Effector CD8-positive, alpha-beta T cell (primary cell): Measurements from ENCODE around the gene DHX58.

ENCODE experiments used
- DNase-seq: peaks from one replicate; lab custom pipeline; 2025; lab: John Stamatoyannopoulos, UW

The DHX58 gene

GRCh38 chr17:42110301-42111264 is 1.9 kb downstream of the DHX58 start:
- DNase-seq = no peak

GRCh38 chr17:42109086-42109485 is 3.4 kb downstream of the DHX58 start:
- no peak for DNase-seq

GRCh38 chr17:42107597-42108576 is 4.6 kb downstream of the DHX58 start:
- DNase-seq = peak; percentile 91

GRCh38 chr17:42107124-42107523 is 5.4 kb downstream of the DHX58 start:
- DNase-seq = no peak

GRCh38 chr17:42106009-42106408 is 6.5 kb downstream of the DHX58 start:
- DNase-seq = no peak

- no peak for DNase-seq
Measured at GRCh38 chr17:42104264-42104663, 8.2 kb downstream of the DHX58 start.

GRCh38 chr17:42103221-42103954 is 9.1 kb downstream of the DHX58 start:
- no peak for DNase-seq

GRCh38 chr17:42101513-42102292 is 10.8 kb downstream of the DHX58 start:
- DNase-seq = peak; percentile 59

GRCh38 chr17:42098730-42099399 is 13.6 kb downstream of the DHX58 start:
- no peak for DNase-seq

- DNase-seq = peak; percentile 56
Measured at GRCh38 chr17:42097691-42098631, 14.6 kb downstream of the DHX58 start, which contains the start of gene ZNF385C. Gene ZNF385C, minus strand, starts transcription at chr17:42098473. Its CDS starts 35,417 bp downstream, at chr17:42063056.

- no peak for DNase-seq
Measured at GRCh38 chr17:42096360-42097111, 16.0 kb downstream of the DHX58 start.

GRCh38 chr17:42094375-42095069 is 18.0 kb downstream of the DHX58 start:
- DNase-seq = no peak

- no peak for DNase-seq
Measured at GRCh38 chr17:42092939-42093338, 19.6 kb downstream of the DHX58 start.

GRCh38 chr17:42090964-42091790 is 21.3 kb downstream of the DHX58 start:
- DNase-seq = no peak

GRCh38 chr17:42088736-42089135 is 23.8 kb downstream of the DHX58 start:
- DNase-seq = no peak
